WTC11 (cell line): ENCODE measurements around the gene DENND1C. TPM values are rescaled to one million over a fixed set of nuclear protein-coding genes. Genes with fewer than 3 reads are reported as not detected.

ENCODE experiments used
- ATAC-seq: fragments of 200-7000 bp; cut with Tn5 transposase; 2 replicates; pipeline ENCODE4 v1.10.0; 2021; ENCODE audit warnings: mild to moderate bottlenecking, moderate library complexity
- CTCF ChIA-PET: fragments of 300-600 bp; sonication (Branson Sonifier 250); formaldehyde crosslinking; loops from one replicate; lab custom pipeline; 2021; ENCODE audit warnings: antibody characterized with exemption; lab: Charles Lee
- POLR2A ChIA-PET: fragments of 350-600 bp; sonication (Branson Sonifier 250); formaldehyde crosslinking; loops from one replicate; lab custom pipeline; 2021; ENCODE audit warnings: antibody characterized with exemption; lab: Charles Lee
- DNase-seq: peaks from one replicate; pipeline ENCODE4 v3.0.0; 2021; ENCODE audit warnings: low spot score
- H3K27ac Mint-ChIP-seq: 2 replicates; pipeline ENCODE4 v1.8.0; 2021; ENCODE audit warnings: mixed read lengths
- H3K27me3 Mint-ChIP-seq: 2 replicates; pipeline ENCODE4 v1.8.0; 2021; ENCODE audit warnings: low read depth, mild to moderate bottlenecking, moderate library complexity, mixed read lengths
- H3K36me3 Mint-ChIP-seq: 2 replicates; pipeline ENCODE4 v1.8.0; 2021; ENCODE audit warnings: mixed read lengths
- H3K4me1 Mint-ChIP-seq: 2 replicates; pipeline ENCODE4 v1.8.0; 2022; ENCODE audit warnings: mixed read lengths
- H3K4me3 Mint-ChIP-seq: 2 replicates; pipeline ENCODE4 v1.8.0; 2021; ENCODE audit warnings: mild to moderate bottlenecking, moderate library complexity, mixed read lengths
- H3K9me3 Mint-ChIP-seq: 2 replicates; pipeline ENCODE4 v1.8.0; 2021; ENCODE audit warnings: mixed read lengths
- ELF4 ChIP-seq: sonication (generic); formaldehyde crosslinking; IDR thresholded peaks from 2 replicates; pipeline ENCODE4 v1.8.1; 2022; ENCODE audit warnings: low read depth, mild to moderate bottlenecking, moderate library complexity, missing genetic modification reagents
- JAZF1 ChIP-seq: fragments of 250-450 bp; sonication (Bioruptor Pico); IDR thresholded peaks from 2 replicates; pipeline ENCODE4 v1.9.0; 2021; ENCODE audit warnings: moderate library complexity, mild to moderate bottlenecking, inconsistent platforms
- NFATC4 ChIP-seq: fragments of 250-450 bp; sonication (Bioruptor Pico); IDR thresholded peaks from 2 replicates; pipeline ENCODE4 v1.9.0; 2021; ENCODE audit warnings: mild to moderate bottlenecking
- NFYB ChIP-seq: sonication (generic); formaldehyde crosslinking; conservative IDR thresholded peaks from 2 replicates; pipeline ENCODE4 v1.8.0; 2022; ENCODE audit warnings: low read depth, missing genetic modification reagents
- NR1H2 ChIP-seq: sonication (generic); formaldehyde crosslinking; IDR thresholded peaks from 2 replicates; pipeline ENCODE4 v1.9.0; 2021; ENCODE audit warnings: mild to moderate bottlenecking, moderate library complexity, missing genetic modification reagents
- RELA ChIP-seq: sonication (generic); formaldehyde crosslinking; IDR thresholded peaks from 2 replicates; pipeline ENCODE4 v1.8.1; 2022; ENCODE audit warnings: missing genetic modification reagents, mild to moderate bottlenecking, borderline replicate concordance
- RORB ChIP-seq: fragments of 250-450 bp; sonication (Bioruptor Pico); IDR thresholded peaks from 2 replicates; pipeline ENCODE4 v1.9.0; 2021; ENCODE audit warnings: mild to moderate bottlenecking
- SOX15 ChIP-seq: fragments of 250-450 bp; sonication (Bioruptor Pico); IDR thresholded peaks from 2 replicates; pipeline ENCODE4 v1.9.0; 2021; ENCODE audit warnings: mild to moderate bottlenecking
- TP53 ChIP-seq: sonication (generic); formaldehyde crosslinking; IDR thresholded peaks from 2 replicates; pipeline ENCODE4 v1.8.1; 2023; ENCODE audit warnings: mild to moderate bottlenecking, missing genetic modification reagents
- ZBTB21 ChIP-seq: sonication (generic); formaldehyde crosslinking; IDR thresholded peaks from 2 replicates; pipeline ENCODE4 v1.8.1; 2023; ENCODE audit warnings: mild to moderate bottlenecking, missing genetic modification reagents, borderline replicate concordance
- ZNF263 ChIP-seq: sonication (generic); formaldehyde crosslinking; IDR thresholded peaks from 2 replicates; pipeline ENCODE4 v1.8.1; 2022; ENCODE audit warnings: low read depth, mild to moderate bottlenecking, moderate library complexity, missing genetic modification reagents
- ZNF396 ChIP-seq: fragments of 250-450 bp; sonication (Bioruptor Pico); IDR thresholded peaks from 2 replicates; pipeline ENCODE4 v1.8.0; 2021; ENCODE audit warnings: mild to moderate bottlenecking, moderate library complexity, borderline replicate concordance
- ZNF416 ChIP-seq: fragments of 250-450 bp; sonication (Bioruptor Pico); IDR thresholded peaks from 2 replicates; pipeline ENCODE4 v1.9.0; 2021; ENCODE audit warnings: mild to moderate bottlenecking, inconsistent platforms
- total RNA-seq: library from RNA; stranded (reverse); gene quantifications from 3 replicates; pipeline ENCODE4 v1.2.3, GENCODE V29; 2021
- TF ChIP-seq, protein P1 (sequence below): sonication (generic); formaldehyde crosslinking; IDR thresholded peaks from 2 replicates; pipeline ENCODE4 v1.8.1; 2022; ENCODE audit warnings: missing genetic modification reagents, borderline replicate concordance
- TF ChIP-seq, protein P2 (sequence below): sonication (generic); formaldehyde crosslinking; IDR thresholded peaks from 2 replicates; pipeline ENCODE4 v1.8.1; 2022; ENCODE audit warnings: low read depth, mild to moderate bottlenecking, moderate library complexity, missing genetic modification reagents, borderline replicate concordance
- TF ChIP-seq, protein P3 (sequence below): sonication (generic); formaldehyde crosslinking; IDR thresholded peaks from 2 replicates; pipeline ENCODE4 v1.8.1; 2023; ENCODE audit warnings: mild to moderate bottlenecking, missing genetic modification reagents
- TF ChIP-seq, protein P4 (sequence below): sonication (generic); formaldehyde crosslinking; IDR thresholded peaks from 2 replicates; pipeline ENCODE4 v1.8.0; 2022; ENCODE audit warnings: mild to moderate bottlenecking, missing genetic modification reagents
- TF ChIP-seq, protein P5 (sequence below): sonication (generic); formaldehyde crosslinking; conservative IDR thresholded peaks from 2 replicates; pipeline ENCODE4 v1.8.1; 2023; ENCODE audit warnings: mild to moderate bottlenecking, low read depth, missing genetic modification reagents, moderate library complexity
- TF ChIP-seq, protein P6 (sequence below): fragments of 250-450 bp; sonication (Bioruptor Pico); IDR thresholded peaks from 2 replicates; pipeline ENCODE4 v1.9.0; 2021; ENCODE audit warnings: moderate library complexity, mild to moderate bottlenecking, inconsistent platforms, borderline replicate concordance

DENND1C gene
- total RNA-seq, 1 experiment from 2014 or later: 4.3 TPM

DNA sequence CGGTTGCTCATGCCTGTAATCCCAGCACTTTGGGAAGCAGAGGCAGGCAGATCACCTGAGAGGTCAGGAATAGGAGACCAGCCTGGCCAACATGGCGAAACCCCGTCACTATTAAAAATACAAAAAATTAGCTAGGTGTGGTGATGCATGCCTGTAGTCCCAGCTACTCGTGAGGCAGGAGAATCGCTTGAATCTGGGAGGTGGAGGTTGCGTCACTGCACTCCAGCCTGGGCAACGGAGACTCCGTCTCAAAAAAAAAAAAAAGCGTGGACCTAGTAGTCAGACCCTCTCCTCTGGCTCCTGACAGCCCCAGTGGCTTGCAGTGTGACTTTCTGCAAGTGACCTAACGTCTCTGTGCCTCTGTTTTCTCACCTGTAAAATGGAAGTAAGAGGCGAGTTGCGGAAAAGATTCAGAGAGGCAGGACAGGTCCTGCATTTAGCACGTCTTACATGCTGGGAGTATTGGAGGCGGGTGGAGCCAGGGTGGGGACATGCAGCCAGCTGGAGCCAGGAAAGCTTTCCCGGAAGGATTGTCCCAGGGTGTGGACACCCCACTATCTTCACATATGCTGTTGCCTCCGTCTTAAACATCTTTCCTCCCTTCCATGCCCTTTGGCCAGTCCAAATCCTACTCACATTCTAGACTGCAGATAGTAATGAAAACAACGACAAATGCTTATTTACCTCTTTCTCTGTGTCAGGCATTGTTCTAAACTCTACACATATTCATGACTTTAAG lies 17.6 kb upstream of the DENND1C start:
- H3K27ac Mint-ChIP-seq: no peak overlapping the region
- H3K9me3 Mint-ChIP-seq: no peaks in the 10 kb centered on the region
- ATAC-seq: no peak
- ChIA-PET POLR2A (no interaction called here), CTCF (interaction anchor here (2.0 kb wide), 1 partner anchor 18 kb away, joined by 4 read pairs; the partner anchor contains the start of gene DENND1C)
- DNase-seq: no peak
- H3K27me3 Mint-ChIP-seq: peaks cover 28% of the 10 kb centered on the region
- no peaks in the 10 kb centered on the region for H3K36me3 Mint-ChIP-seq
- peaks cover 6% of the 10 kb centered on the region for H3K4me1 Mint-ChIP-seq
- H3K4me3 Mint-ChIP-seq: no peak overlapping the region
- TF ChIP-seq ELF4 (CRISPR knock-in tag) (no peak), ZNF396 (CRISPR knock-in tag) (no peak), JAZF1 (CRISPR knock-in tag) (no peak), RORB (CRISPR knock-in tag) (no peak), NFATC4 (CRISPR knock-in tag) (no peak), NFYB (CRISPR knock-in tag) (no peak), RELA (CRISPR knock-in tag) (no peak), ZNF416 (CRISPR knock-in tag) (no peak), SOX15 (CRISPR knock-in tag) (no peak), ZBTB21 (CRISPR knock-in tag) (no peak), ZNF263 (no peak), NR1H2 (no peak), TP53 (CRISPR knock-in tag) (no peak)
- TF ChIP-seq, protein P1, sequence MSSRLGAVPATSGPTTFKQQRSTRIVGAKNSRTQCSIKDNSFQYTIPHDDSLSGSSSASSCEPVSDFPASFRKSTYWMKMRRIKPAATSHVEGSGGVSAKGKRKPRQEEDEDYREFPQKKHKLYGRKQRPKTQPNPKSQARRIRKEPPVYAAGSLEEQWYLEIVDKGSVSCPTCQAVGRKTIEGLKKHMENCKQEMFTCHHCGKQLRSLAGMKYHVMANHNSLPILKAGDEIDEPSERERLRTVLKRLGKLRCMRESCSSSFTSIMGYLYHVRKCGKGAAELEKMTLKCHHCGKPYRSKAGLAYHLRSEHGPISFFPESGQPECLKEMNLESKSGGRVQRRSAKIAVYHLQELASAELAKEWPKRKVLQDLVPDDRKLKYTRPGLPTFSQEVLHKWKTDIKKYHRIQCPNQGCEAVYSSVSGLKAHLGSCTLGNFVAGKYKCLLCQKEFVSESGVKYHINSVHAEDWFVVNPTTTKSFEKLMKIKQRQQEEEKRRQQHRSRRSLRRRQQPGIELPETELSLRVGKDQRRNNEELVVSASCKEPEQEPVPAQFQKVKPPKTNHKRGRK (CRISPR knock-in tag): no peak
- TF ChIP-seq, protein P2, sequence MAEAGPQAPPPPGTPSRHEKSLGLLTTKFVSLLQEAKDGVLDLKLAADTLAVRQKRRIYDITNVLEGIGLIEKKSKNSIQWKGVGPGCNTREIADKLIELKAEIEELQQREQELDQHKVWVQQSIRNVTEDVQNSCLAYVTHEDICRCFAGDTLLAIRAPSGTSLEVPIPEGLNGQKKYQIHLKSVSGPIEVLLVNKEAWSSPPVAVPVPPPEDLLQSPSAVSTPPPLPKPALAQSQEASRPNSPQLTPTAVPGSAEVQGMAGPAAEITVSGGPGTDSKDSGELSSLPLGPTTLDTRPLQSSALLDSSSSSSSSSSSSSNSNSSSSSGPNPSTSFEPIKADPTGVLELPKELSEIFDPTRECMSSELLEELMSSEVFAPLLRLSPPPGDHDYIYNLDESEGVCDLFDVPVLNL (CRISPR knock-in tag): no peak
- TF ChIP-seq, protein P3, sequence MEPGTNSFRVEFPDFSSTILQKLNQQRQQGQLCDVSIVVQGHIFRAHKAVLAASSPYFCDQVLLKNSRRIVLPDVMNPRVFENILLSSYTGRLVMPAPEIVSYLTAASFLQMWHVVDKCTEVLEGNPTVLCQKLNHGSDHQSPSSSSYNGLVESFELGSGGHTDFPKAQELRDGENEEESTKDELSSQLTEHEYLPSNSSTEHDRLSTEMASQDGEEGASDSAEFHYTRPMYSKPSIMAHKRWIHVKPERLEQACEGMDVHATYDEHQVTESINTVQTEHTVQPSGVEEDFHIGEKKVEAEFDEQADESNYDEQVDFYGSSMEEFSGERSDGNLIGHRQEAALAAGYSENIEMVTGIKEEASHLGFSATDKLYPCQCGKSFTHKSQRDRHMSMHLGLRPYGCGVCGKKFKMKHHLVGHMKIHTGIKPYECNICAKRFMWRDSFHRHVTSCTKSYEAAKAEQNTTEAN: no peak
- TF ChIP-seq, protein P4, sequence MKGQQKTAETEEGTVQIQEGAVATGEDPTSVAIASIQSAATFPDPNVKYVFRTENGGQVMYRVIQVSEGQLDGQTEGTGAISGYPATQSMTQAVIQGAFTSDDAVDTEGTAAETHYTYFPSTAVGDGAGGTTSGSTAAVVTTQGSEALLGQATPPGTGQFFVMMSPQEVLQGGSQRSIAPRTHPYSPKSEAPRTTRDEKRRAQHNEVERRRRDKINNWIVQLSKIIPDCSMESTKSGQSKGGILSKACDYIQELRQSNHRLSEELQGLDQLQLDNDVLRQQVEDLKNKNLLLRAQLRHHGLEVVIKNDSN (CRISPR knock-in tag): no peak
- TF ChIP-seq, protein P5, sequence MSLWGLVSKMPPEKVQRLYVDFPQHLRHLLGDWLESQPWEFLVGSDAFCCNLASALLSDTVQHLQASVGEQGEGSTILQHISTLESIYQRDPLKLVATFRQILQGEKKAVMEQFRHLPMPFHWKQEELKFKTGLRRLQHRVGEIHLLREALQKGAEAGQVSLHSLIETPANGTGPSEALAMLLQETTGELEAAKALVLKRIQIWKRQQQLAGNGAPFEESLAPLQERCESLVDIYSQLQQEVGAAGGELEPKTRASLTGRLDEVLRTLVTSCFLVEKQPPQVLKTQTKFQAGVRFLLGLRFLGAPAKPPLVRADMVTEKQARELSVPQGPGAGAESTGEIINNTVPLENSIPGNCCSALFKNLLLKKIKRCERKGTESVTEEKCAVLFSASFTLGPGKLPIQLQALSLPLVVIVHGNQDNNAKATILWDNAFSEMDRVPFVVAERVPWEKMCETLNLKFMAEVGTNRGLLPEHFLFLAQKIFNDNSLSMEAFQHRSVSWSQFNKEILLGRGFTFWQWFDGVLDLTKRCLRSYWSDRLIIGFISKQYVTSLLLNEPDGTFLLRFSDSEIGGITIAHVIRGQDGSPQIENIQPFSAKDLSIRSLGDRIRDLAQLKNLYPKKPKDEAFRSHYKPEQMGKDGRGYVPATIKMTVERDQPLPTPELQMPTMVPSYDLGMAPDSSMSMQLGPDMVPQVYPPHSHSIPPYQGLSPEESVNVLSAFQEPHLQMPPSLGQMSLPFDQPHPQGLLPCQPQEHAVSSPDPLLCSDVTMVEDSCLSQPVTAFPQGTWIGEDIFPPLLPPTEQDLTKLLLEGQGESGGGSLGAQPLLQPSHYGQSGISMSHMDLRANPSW (CRISPR knock-in tag): no peak
- TF ChIP-seq, protein P6, sequence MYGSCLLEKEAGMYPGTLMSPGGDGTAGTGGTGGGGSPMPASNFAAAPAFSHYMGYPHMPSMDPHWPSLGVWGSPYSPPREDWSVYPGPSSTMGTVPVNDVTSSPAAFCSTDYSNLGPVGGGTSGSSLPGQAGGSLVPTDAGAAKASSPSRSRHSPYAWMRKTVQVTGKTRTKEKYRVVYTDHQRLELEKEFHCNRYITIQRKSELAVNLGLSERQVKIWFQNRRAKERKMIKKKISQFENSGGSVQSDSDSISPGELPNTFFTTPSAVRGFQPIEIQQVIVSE (CRISPR knock-in tag): no peak
